Uterus (tissue), 4 donors: Measurements from ENCODE around the gene TYRP1. TPM values are rescaled to one million over a fixed set of nuclear protein-coding genes. Genes with fewer than 3 reads are reported as not detected.

Experiments used
- DNase-seq, 2 donors: peaks; one replicate each; pipeline ENCODE4 v3.0.0-alpha.2; 2019 to 2020
- H3K27ac ChIP-seq, 2 donors: fragments of 200-600 bp; sonication (generic); 1 replicate in 1 of 2; 2 replicates in 1 of 2; pipeline ENCODE4 v1.5.1; 2016 to 2018
- H3K27me3 ChIP-seq, 2 donors: fragments of 200-600 bp; sonication (generic); one replicate each; pipeline ENCODE4 v1.5.1; 2018 to 2019; ENCODE audit warnings: control low read depth in 1 of 2
- H3K36me3 ChIP-seq, 2 donors: fragments of 200-600 bp; sonication (generic); one replicate each; pipeline ENCODE4 v1.5.1; 2019; ENCODE audit warnings: control low read depth in 1 of 2
- H3K4me1 ChIP-seq, 2 donors: fragments of 200-600 bp; sonication (generic); one replicate each; pipeline ENCODE4 v1.5.1; 2018 to 2019; ENCODE audit warnings: control low read depth in 1 of 2
- H3K4me3 ChIP-seq, 2 donors: fragments of 200-600 bp; sonication (generic); 1 replicate in 1 of 2; 2 replicates in 1 of 2; pipeline ENCODE4 v1.5.1; 2018 to 2019; ENCODE audit warnings: mild to moderate bottlenecking in 1 of 2
- H3K9me3 ChIP-seq, 2 donors: fragments of 200-600 bp; sonication (generic); one replicate each; pipeline ENCODE4 v1.5.1; 2019; ENCODE audit warnings: control low read depth in 1 of 2
- CTCF ChIP-seq, 4 experiments: fragments of 200-600 bp in 2 of 4; fragments of 450-650 bp in 2 of 4; sonication (generic) in 2 of 4; IDR thresholded peaks; one replicate each; pipeline ENCODE4 v1.5.1; 2016 to 2019; ENCODE audit warnings: antibody characterized with exemption in 4 of 4, mild to moderate bottlenecking in 2 of 4, moderate library complexity in 1 of 4
- POLR2A ChIP-seq, 2 donors: fragments of 450-650 bp; IDR thresholded peaks; one replicate each; pipeline ENCODE4 v1.6.1; 2016; ENCODE audit warnings: antibody characterized with exemption in 2 of 2, mild to moderate bottlenecking in 1 of 2, moderate library complexity in 1 of 2
- intact Hi-C: fragments of 100-400 bp; cut with DNase I; formaldehyde crosslinking; loops from one replicate; pipeline ENCODE4 v1.15.1; 2023; ENCODE audit warnings: low total_unique reads
- total RNA-seq, 4 donors: library from RNA; depleted of rRNA in 3 of 4; stranded (reverse); fragments of >200 nt in 3 of 4; gene quantifications; one replicate each; pipeline versions ENCODE4 v1.1.0 to v1.2.4, GENCODE V29; 2014 to 2023
- donor health status: DM: yes; HTN: yes; CAD: no.

TYRP1 gene
- total RNA-seq, 4 donors from 2014 or later = 0.24 to 1.2 TPM; not detected in 2

- intact Hi-C loops = no loop called here
- TF ChIP-seq CTCF (IDR thresholded peaks at IDR 0.05) = no peak
- TF ChIP-seq POLR2A (IDR thresholded peaks at IDR 0.05) = no peak
- H3K4me3 ChIP-seq = no peak overlapping the region
These were observed 36.4 kb upstream of the TYRP1 start for GRCh38 chr9:12656803-12657202.

GRCh38 chr9:12657233-12657632 lies 36.0 kb upstream of the TYRP1 start:
- intact Hi-C loops = no loop called here
- H3K27ac ChIP-seq = no peak overlapping the region

More at GRCh38 chr9:12656803-12657202, 36.4 kb upstream of the TYRP1 start:
- Histone ChIP-seq H3K36me3 (no peaks in the 10 kb centered on the region), H3K27me3 (no peaks in the 10 kb centered on the region), H3K27ac (no peak overlapping the region), H3K9me3 (no peaks in the 10 kb centered on the region), H3K4me1 (no peaks in the 10 kb centered on the region)
- DNase-seq = no peak

GRCh38 chr9:12657998-12658397 lies 35.2 kb upstream of the TYRP1 start:
- intact Hi-C loops = no loop called here

More at GRCh38 chr9:12657233-12657632, 36.0 kb upstream of the TYRP1 start:
- Histone ChIP-seq H3K36me3 (no peaks in the 10 kb centered on the region), H3K4me1 (no peaks in the 10 kb centered on the region), H3K4me3 (no peak overlapping the region), H3K9me3 (no peaks in the 10 kb centered on the region), H3K27me3 (no peaks in the 10 kb centered on the region)
- no peak for DNase-seq
- TF ChIP-seq POLR2A (IDR thresholded peaks at IDR 0.05) (no peak), CTCF (IDR thresholded peaks at IDR 0.05) (no peak)

GRCh38 chr9:12658531-12659209 lies 34.5 kb upstream of the TYRP1 start:
- H3K4me3 ChIP-seq = no peak overlapping the region
- H3K4me1 ChIP-seq = no peaks in the 10 kb centered on the region
- DNase-seq = no peak
- no peaks in the 10 kb centered on the region for H3K9me3 ChIP-seq
- intact Hi-C loops = no loop called here
- H3K27me3 ChIP-seq = no peaks in the 10 kb centered on the region
- H3K36me3 ChIP-seq = no peaks in the 10 kb centered on the region
- no peak for TF ChIP-seq CTCF (IDR thresholded peaks at IDR 0.05)
- no peak for TF ChIP-seq POLR2A (IDR thresholded peaks at IDR 0.05)
- no peak overlapping the region for H3K27ac ChIP-seq

More at GRCh38 chr9:12657998-12658397, 35.2 kb upstream of the TYRP1 start:
- H3K27me3 ChIP-seq = no peaks in the 10 kb centered on the region
- H3K36me3 ChIP-seq = no peaks in the 10 kb centered on the region
- H3K4me3 ChIP-seq = no peak overlapping the region
- no peaks in the 10 kb centered on the region for H3K4me1 ChIP-seq
- no peak overlapping the region for H3K27ac ChIP-seq
- no peak for DNase-seq
- H3K9me3 ChIP-seq = no peaks in the 10 kb centered on the region
- no peak for TF ChIP-seq POLR2A (IDR thresholded peaks at IDR 0.05)
- TF ChIP-seq CTCF (IDR thresholded peaks at IDR 0.05) = no peak

GRCh38 chr9:12659220-12659619 lies 34.0 kb upstream of the TYRP1 start:
- Histone ChIP-seq H3K27me3 (no peaks in the 10 kb centered on the region), H3K36me3 (no peaks in the 10 kb centered on the region), H3K9me3 (no peaks in the 10 kb centered on the region), H3K4me3 (no peak overlapping the region), H3K27ac (no peak overlapping the region), H3K4me1 (no peaks in the 10 kb centered on the region)
- TF ChIP-seq CTCF (IDR thresholded peaks at IDR 0.05) = no peak
- TF ChIP-seq POLR2A (IDR thresholded peaks at IDR 0.05) = no peak
- intact Hi-C loops = no loop called here
- no peak for DNase-seq
